NT2/D1 (cell line): ENCODE data around the gene PAQR5.

Experiments
- YY1 ChIP-seq: IDR thresholded peaks from 2 replicates; pipeline ENCODE4 v1.6.1; 2011; ENCODE audit not compliant: insufficient read length, insufficient read depth
- ZNF274 ChIP-seq: IDR thresholded peaks from 2 replicates; pipeline ENCODE4 v1.6.1; 2011; ENCODE audit warnings: mild to moderate bottlenecking, low read depth, low read length

- TF ChIP-seq ZNF274 (no peak), YY1 (no peak)
These were observed 125.3 kb downstream of the PAQR5 start for GRCh38 chr15:69424001-69424400.
